Panc1 (cell line): ENCODE measurements around the gene TEDDM1. TPM values are rescaled to one million over a fixed set of nuclear protein-coding genes. Genes with fewer than 3 reads are reported as not detected.

Experiments used
- ATAC-seq: fragments of 200-7000 bp; cut with Tn5 transposase; 2 replicates; pipeline ENCODE4 v1.9.1; 2020; ENCODE audit warnings: mild to moderate bottlenecking, moderate library complexity
- BruUV-seq: library from RNA; stranded (reverse); fragments of 400-500 nt; replicated peaks from 2 replicates; lab custom pipeline; 2021; lab: Mats Ljungman, UMichigan
- CTCF ChIA-PET: fragments of 300-600 bp; sonication (Branson Sonifier 250); formaldehyde crosslinking; loops from one replicate; lab custom pipeline; 2022; ENCODE audit warnings: antibody characterized with exemption; lab: Charles Lee
- POLR2A ChIA-PET: fragments of 300-600 bp; sonication (Branson Sonifier 250); formaldehyde crosslinking; loops from one replicate; lab custom pipeline; 2022; ENCODE audit warnings: antibody characterized with exemption; lab: Charles Lee
- DNase-seq: peaks from one replicate; pipeline ENCODE4 v3.0.0-alpha.2; 2010; ENCODE audit warnings: low read depth, low spot score
- H3K27ac ChIP-seq: 2 replicates; pipeline ENCODE4 v1.5.1; 2011; ENCODE audit warnings: mild to moderate bottlenecking, low read length, inconsistent platforms
- H3K27me3 ChIP-seq: fragments of 200-500 bp; sonication (Bioruptor generic); 2 replicates; pipeline ENCODE4 v1.6.0; 2014; ENCODE audit warnings: low read length, inconsistent platforms; ENCODE audit not compliant: control insufficient read depth, insufficient read depth
- H3K36me3 ChIP-seq: fragments of 200-500 bp; sonication (Bioruptor generic); 2 replicates; pipeline ENCODE4 v1.5.1; 2014; ENCODE audit warnings: inconsistent platforms, mild to moderate bottlenecking, low read length, moderate library complexity; ENCODE audit not compliant: control insufficient read depth, insufficient read depth
- H3K4me1 ChIP-seq: 2 replicates; pipeline ENCODE4 v1.5.1; 2011; ENCODE audit warnings: inconsistent platforms, mild to moderate bottlenecking, low read length, moderate library complexity; ENCODE audit not compliant: control insufficient read depth, insufficient read depth
- H3K4me3 ChIP-seq, 2 experiments: 2 replicates each; pipeline ENCODE4 v1.5.1; 2011 to 2012; ENCODE audit warnings: low read depth in 2 of 2, low read length in 2 of 2, mild to moderate bottlenecking in 2 of 2, inconsistent platforms in 1 of 2, moderate library complexity in 1 of 2
- H3K9me3 ChIP-seq: fragments of 200-500 bp; sonication (Bioruptor generic); 2 replicates; pipeline ENCODE4 v1.5.1; 2014; ENCODE audit warnings: low read depth, mild to moderate bottlenecking, inconsistent platforms, low read length, moderate library complexity; ENCODE audit not compliant: control insufficient read depth, insufficient read depth
- POLR2AphosphoS5 ChIP-seq: IDR thresholded peaks from 2 replicates; pipeline ENCODE4 v1.6.1; 2012; ENCODE audit warnings: mild to moderate bottlenecking, low read depth, low read length, moderate library complexity
- SIN3A ChIP-seq: IDR thresholded peaks from 2 replicates; pipeline ENCODE4 v1.6.1; 2012; ENCODE audit warnings: low read depth, mild to moderate bottlenecking, low read length, moderate library complexity, borderline replicate concordance; ENCODE audit not compliant: insufficient read depth
- TCF7L2 ChIP-seq: IDR thresholded peaks from 2 replicates; pipeline ENCODE4 v1.6.1; 2011; ENCODE audit warnings: mild to moderate bottlenecking, low read depth, low read length, inconsistent platforms
- in situ Hi-C: cut with HindIII; loops from 2 replicates; pipeline ENCODE4 v1.10.0; 2016; ENCODE audit warnings: low sequenced_read_pairs, low pct_unique_long_range_greater_than_20kb
- intact Hi-C: fragments of 100-400 bp; cut with micrococcal nuclease; formaldehyde crosslinking; loops from one replicate; pipeline ENCODE4 v1.10.0; 2022; ENCODE audit not compliant: unreplicated experiment
- total RNA-seq: library from RNA; stranded (reverse); gene quantifications from one replicate; pipeline ENCODE4 v1.2.1, GENCODE V29; 2021; ENCODE audit not compliant: unreplicated experiment
- TF ChIP-seq, protein P1 (sequence below): fragments of 450-650 bp; IDR thresholded peaks from 2 replicates; pipeline ENCODE4 v1.5.1; 2017; ENCODE audit warnings: mild to moderate bottlenecking
- TF ChIP-seq, protein P2 (sequence below), 2 experiments: IDR thresholded peaks; 2 replicates each; pipeline ENCODE4 v1.6.1; 2011 to 2012; ENCODE audit warnings: low read depth in 2 of 2, control low read depth in 1 of 2, low read length in 1 of 2, mild to moderate bottlenecking in 1 of 2, moderate library complexity in 1 of 2; ENCODE audit not compliant: insufficient read depth in 1 of 2

The TEDDM1 gene
- total RNA-seq, 1 experiment from 2014 or later, result not detected

GRCh38 chr1:182408435-182409075 lies 8.1 kb upstream of the TEDDM1 start:
- TF ChIP-seq, protein P1, sequence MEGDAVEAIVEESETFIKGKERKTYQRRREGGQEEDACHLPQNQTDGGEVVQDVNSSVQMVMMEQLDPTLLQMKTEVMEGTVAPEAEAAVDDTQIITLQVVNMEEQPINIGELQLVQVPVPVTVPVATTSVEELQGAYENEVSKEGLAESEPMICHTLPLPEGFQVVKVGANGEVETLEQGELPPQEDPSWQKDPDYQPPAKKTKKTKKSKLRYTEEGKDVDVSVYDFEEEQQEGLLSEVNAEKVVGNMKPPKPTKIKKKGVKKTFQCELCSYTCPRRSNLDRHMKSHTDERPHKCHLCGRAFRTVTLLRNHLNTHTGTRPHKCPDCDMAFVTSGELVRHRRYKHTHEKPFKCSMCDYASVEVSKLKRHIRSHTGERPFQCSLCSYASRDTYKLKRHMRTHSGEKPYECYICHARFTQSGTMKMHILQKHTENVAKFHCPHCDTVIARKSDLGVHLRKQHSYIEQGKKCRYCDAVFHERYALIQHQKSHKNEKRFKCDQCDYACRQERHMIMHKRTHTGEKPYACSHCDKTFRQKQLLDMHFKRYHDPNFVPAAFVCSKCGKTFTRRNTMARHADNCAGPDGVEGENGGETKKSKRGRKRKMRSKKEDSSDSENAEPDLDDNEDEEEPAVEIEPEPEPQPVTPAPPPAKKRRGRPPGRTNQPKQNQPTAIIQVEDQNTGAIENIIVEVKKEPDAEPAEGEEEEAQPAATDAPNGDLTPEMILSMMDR, result no peak
- TF ChIP-seq POLR2AphosphoS5, result no peak
- TF ChIP-seq TCF7L2, result no peak
- TF ChIP-seq SIN3A, result no peak
- TF ChIP-seq, protein P2, sequence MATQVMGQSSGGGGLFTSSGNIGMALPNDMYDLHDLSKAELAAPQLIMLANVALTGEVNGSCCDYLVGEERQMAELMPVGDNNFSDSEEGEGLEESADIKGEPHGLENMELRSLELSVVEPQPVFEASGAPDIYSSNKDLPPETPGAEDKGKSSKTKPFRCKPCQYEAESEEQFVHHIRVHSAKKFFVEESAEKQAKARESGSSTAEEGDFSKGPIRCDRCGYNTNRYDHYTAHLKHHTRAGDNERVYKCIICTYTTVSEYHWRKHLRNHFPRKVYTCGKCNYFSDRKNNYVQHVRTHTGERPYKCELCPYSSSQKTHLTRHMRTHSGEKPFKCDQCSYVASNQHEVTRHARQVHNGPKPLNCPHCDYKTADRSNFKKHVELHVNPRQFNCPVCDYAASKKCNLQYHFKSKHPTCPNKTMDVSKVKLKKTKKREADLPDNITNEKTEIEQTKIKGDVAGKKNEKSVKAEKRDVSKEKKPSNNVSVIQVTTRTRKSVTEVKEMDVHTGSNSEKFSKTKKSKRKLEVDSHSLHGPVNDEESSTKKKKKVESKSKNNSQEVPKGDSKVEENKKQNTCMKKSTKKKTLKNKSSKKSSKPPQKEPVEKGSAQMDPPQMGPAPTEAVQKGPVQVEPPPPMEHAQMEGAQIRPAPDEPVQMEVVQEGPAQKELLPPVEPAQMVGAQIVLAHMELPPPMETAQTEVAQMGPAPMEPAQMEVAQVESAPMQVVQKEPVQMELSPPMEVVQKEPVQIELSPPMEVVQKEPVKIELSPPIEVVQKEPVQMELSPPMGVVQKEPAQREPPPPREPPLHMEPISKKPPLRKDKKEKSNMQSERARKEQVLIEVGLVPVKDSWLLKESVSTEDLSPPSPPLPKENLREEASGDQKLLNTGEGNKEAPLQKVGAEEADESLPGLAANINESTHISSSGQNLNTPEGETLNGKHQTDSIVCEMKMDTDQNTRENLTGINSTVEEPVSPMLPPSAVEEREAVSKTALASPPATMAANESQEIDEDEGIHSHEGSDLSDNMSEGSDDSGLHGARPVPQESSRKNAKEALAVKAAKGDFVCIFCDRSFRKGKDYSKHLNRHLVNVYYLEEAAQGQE (IDR thresholded peaks at IDR 0.05; ENCODE audit: insufficient read depth in 1 of 2, low read depth in 2 of 2, low read length in 1 of 2), result no peak
- intact Hi-C loops, result no loop called here
- ATAC-seq, result no peak

GRCh38 chr1:182407724-182408123 lies 7.3 kb upstream of the TEDDM1 start:
- Histone ChIP-seq H3K36me3 (no peaks in the 10 kb centered on the region), H3K27ac (no peak overlapping the region), H3K4me1 (no peaks in the 10 kb centered on the region), H3K9me3 (no peaks in the 10 kb centered on the region), H3K4me3 (no peak overlapping the region), H3K27me3 (no peaks in the 10 kb centered on the region; the same call in 1 of the 2 replicates)
- intact Hi-C loops, result no loop called here
- TF ChIP-seq, protein P1, result no peak
- TF ChIP-seq SIN3A (no peak), TCF7L2 (no peak), POLR2AphosphoS5 (no peak)
- TF ChIP-seq, protein P2 (IDR thresholded peaks at IDR 0.05; ENCODE audit: insufficient read depth in 1 of 2, low read depth in 2 of 2, low read length in 1 of 2), result no peak
- DNase-seq, result no peak
- ATAC-seq, result no peak
- CTCF ChIA-PET, result no interaction called here
- in situ Hi-C loops, result no loop called here
- POLR2A ChIA-PET, result no interaction called here
- BruUV-seq, result no TSS peak

More at GRCh38 chr1:182408435-182409075, 8.1 kb upstream of the TEDDM1 start:
- H3K36me3 ChIP-seq, result no peaks in the 10 kb centered on the region
- in situ Hi-C loops, result no loop called here
- no TSS peak for BruUV-seq
- ChIA-PET CTCF (interaction anchor here (0.6 kb wide), 1 partner anchor 338 kb away, joined by 3 read pairs; no protein-coding TSS in a partner anchor), POLR2A (no interaction called here)
- no peaks in the 10 kb centered on the region for H3K9me3 ChIP-seq
- no peaks in the 10 kb centered on the region for H3K4me1 ChIP-seq
- no peak overlapping the region for H3K4me3 ChIP-seq
- no peak overlapping the region for H3K27ac ChIP-seq
- no peak for DNase-seq
- H3K27me3 ChIP-seq, result no peaks in the 10 kb centered on the region; the same call in 1 of the 2 replicates
